Tibial nerve (tissue), 4 donors: ENCODE data around the gene CSNK1D. TPM values are rescaled to one million over a fixed set of nuclear protein-coding genes. Genes with fewer than 3 reads are reported as not detected.

Experiments
- DNase-seq, 2 donors: peaks; one replicate each; pipeline ENCODE4 v3.0.0-alpha.2; 2019; ENCODE audit warnings: low spot score in 2 of 2
- H3K27ac ChIP-seq, 4 donors: fragments of 200-600 bp; sonication (generic) in 3 of 4; one replicate each; pipeline ENCODE4 v1.5.1; 2017 to 2019; ENCODE audit warnings: mild to moderate bottlenecking in 1 of 4
- H3K27me3 ChIP-seq, 2 donors: fragments of 200-600 bp; sonication (generic) in 1 of 2; one replicate each; pipeline versions ENCODE4 v1.5.1 to v1.6.0; 2017 to 2019
- H3K36me3 ChIP-seq, 3 donors: fragments of 200-600 bp; sonication (generic); one replicate each; pipeline ENCODE4 v1.5.1; 2018 to 2019
- H3K4me1 ChIP-seq, 4 donors: fragments of 200-600 bp; sonication (generic) in 3 of 4; one replicate each; pipeline ENCODE4 v1.5.1; 2017 to 2019
- H3K4me3 ChIP-seq, 4 donors: fragments of 200-600 bp; sonication (generic) in 3 of 4; one replicate each; pipeline ENCODE4 v1.5.1; 2017 to 2019; ENCODE audit warnings: mild to moderate bottlenecking in 1 of 4, moderate library complexity in 1 of 4
- H3K9me3 ChIP-seq, 4 donors: fragments of 200-600 bp; sonication (generic) in 3 of 4; one replicate each; pipeline ENCODE4 v1.5.1; 2017 to 2019
- EP300 ChIP-seq, 2 donors: sonication (generic); formaldehyde crosslinking; IDR thresholded peaks; one replicate each; pipeline ENCODE4 v1.6.1; 2017; ENCODE audit warnings: antibody characterized with exemption in 2 of 2, mild to moderate bottlenecking in 1 of 2
- POLR2A ChIP-seq, 2 donors: fragments of 450-650 bp; IDR thresholded peaks; one replicate each; pipeline ENCODE4 v1.6.1; 2017; ENCODE audit warnings: antibody characterized with exemption in 2 of 2, mild to moderate bottlenecking in 2 of 2, moderate library complexity in 2 of 2
- WGBS, 2 donors: methylation state at CpG; one replicate each; pipeline ENCODE4 v1.1.5; 2018; 5-methylcytosine and 5-hydroxymethylcytosine counted together
- total RNA-seq, 4 donors: library from RNA; depleted of rRNA; stranded (reverse); fragments of >200 nt; gene quantifications; one replicate each; pipeline ENCODE4 v1.1.0, GENCODE V29; 2016
- TF ChIP-seq, protein P1 (sequence below), 5 experiments: fragments of 200-600 bp in 3 of 5; fragments of 450-650 bp in 2 of 5; sonication (generic) in 3 of 5; IDR thresholded peaks; one replicate each; pipeline ENCODE4 v1.5.1; 2016 to 2019; ENCODE audit warnings: antibody characterized with exemption in 5 of 5, mild to moderate bottlenecking in 3 of 5, moderate library complexity in 2 of 5

CSNK1D gene
- total RNA-seq, 4 donors from 2014 or later = 93.9 to 160 (median 124) TPM

DNA sequence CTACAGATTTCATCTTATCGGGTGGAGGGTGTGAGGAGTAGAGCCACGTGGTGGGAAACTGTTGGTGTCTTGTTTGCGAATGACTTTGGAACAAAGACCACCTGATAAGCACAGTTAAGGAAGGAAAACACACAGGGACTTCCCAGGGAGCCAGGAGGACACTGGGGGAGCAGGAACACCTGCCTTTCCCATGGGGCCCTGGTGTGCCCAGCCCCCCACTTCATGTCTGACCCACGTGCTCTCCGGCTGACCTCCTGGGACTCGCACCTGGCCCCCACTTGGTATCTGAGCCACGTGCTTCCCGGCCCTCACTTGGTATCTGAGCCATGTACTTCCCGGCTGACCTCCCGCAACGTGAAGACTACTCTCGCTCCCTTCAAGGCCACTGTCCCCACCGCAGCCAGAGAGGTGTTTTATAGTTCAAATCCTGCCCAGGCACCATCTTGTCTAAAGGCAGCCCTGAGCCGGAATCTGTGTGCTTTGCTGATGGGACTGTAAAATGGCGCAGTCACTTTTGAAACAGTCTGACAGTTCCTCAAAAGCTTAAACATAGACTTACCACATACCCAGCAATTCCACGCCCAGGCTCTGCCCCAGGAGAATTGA lies 5.4 kb upstream of the CSNK1D start:
- H3K27ac ChIP-seq = no peak overlapping the region
- no peaks in the 10 kb centered on the region for H3K27me3 ChIP-seq
- no peak for DNase-seq
- H3K36me3 ChIP-seq = peaks cover 0 to 21% (median 0%) of the 10 kb centered on the region in 3 donors
- H3K4me3 ChIP-seq = no peak overlapping the region
- peaks cover 0 to 41% (median 18%) of the 10 kb centered on the region in 4 donors for H3K4me1 ChIP-seq
- WGBS, 2 donors = 81% methylated on average over 16 of the region's 16 CpGs
- no peak for TF ChIP-seq EP300 (IDR thresholded peaks at IDR 0.05)
- TF ChIP-seq, protein P1, sequence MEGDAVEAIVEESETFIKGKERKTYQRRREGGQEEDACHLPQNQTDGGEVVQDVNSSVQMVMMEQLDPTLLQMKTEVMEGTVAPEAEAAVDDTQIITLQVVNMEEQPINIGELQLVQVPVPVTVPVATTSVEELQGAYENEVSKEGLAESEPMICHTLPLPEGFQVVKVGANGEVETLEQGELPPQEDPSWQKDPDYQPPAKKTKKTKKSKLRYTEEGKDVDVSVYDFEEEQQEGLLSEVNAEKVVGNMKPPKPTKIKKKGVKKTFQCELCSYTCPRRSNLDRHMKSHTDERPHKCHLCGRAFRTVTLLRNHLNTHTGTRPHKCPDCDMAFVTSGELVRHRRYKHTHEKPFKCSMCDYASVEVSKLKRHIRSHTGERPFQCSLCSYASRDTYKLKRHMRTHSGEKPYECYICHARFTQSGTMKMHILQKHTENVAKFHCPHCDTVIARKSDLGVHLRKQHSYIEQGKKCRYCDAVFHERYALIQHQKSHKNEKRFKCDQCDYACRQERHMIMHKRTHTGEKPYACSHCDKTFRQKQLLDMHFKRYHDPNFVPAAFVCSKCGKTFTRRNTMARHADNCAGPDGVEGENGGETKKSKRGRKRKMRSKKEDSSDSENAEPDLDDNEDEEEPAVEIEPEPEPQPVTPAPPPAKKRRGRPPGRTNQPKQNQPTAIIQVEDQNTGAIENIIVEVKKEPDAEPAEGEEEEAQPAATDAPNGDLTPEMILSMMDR (IDR thresholded peaks at IDR 0.05) = no peak
- no peak for TF ChIP-seq POLR2A (IDR thresholded peaks at IDR 0.05)
- H3K9me3 ChIP-seq = no peaks in the 10 kb centered on the region

DNA sequence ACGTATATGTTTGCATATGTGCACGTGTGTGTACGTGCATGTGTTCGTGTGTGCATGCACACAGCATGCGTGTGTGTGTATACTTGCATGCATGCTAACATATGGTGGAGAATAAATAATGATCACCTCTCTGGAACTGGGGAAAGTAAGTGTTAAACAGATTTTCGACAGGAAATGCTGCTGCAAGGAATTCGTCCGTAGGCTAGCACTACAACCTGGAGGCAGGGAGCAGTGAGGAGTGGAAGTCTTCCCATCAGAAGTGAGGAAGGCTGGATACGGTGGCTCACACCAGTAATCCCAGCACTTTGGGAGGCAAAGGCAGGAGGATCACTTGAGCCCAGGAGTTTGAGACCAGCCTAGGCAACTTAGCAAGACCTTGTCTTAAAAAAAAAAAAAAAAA lies 4.8 kb upstream of the CSNK1D start:
- Histone ChIP-seq H3K27me3 (no peaks in the 10 kb centered on the region), H3K9me3 (no peaks in the 10 kb centered on the region), H3K36me3 (peaks cover 0 to 21% (median 0%) of the 10 kb centered on the region in 3 donors), H3K27ac (no peak overlapping the region), H3K4me1 (peaks cover 0 to 38% (median 16%) of the 10 kb centered on the region in 4 donors), H3K4me3 (no peak overlapping the region)
- DNase-seq = no peak
- WGBS, 2 donors = 80 to 82% methylated on average over 9 of the region's 9 CpGs
- no peak for TF ChIP-seq EP300 (IDR thresholded peaks at IDR 0.05)
- TF ChIP-seq POLR2A (IDR thresholded peaks at IDR 0.05) = no peak
- TF ChIP-seq, protein P1 (IDR thresholded peaks at IDR 0.05) = no peak

DNA sequence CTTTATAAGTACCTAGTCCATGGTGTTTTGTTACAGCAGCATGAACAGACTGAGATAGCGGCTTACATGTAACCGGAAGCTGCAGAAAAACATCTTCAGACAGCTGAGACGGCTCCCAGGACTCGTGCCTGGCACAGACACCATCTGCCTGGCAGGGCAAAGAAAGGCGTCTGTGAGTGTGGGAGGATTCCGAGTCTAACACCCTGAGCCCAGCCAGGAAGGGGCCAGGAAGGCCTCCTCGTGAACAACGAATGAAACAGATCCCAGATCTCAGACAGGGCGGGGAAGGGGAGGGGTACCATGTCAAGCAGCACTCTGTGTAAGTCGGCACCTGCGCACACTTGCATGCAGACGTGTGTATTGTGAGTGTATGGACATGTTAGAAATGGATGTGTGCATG lies 4.4 kb upstream of the CSNK1D start:
- Histone ChIP-seq H3K27me3 (no peaks in the 10 kb centered on the region), H3K9me3 (no peaks in the 10 kb centered on the region), H3K4me3 (no peak overlapping the region), H3K27ac (no peak overlapping the region), H3K36me3 (peaks cover 0 to 21% (median 0%) of the 10 kb centered on the region in 3 donors), H3K4me1 (peaks cover 0 to 33% (median 12%) of the 10 kb centered on the region in 4 donors)
- no peak for DNase-seq
- TF ChIP-seq POLR2A (IDR thresholded peaks at IDR 0.05) (no peak), EP300 (IDR thresholded peaks at IDR 0.05) (no peak)
- TF ChIP-seq, protein P1 (IDR thresholded peaks at IDR 0.05) = no peak
- WGBS, 2 donors = 77 to 87% methylated on average over 12 of the region's 12 CpGs

DNA sequence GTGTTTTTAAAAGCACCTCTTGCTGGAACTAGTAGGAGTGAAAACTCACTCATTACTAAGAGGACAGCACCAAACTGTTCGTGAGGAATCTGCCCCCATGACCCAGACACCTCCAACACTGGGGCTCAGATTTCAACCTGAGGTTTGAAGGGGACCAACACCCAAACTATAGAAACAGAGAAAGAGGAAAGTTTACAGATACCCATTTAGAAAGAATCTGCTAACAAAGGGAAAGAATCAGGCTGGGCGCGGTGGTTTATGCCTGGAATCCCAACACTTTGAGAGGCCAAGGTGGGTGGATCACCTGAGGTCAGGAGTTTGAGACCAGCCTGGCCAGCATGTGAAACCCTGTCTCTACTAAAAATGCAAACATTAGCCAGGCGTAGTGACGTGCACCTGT lies 3.4 kb upstream of the CSNK1D start:
- Histone ChIP-seq H3K4me1 (peaks cover 0 to 32% (median 14%) of the 10 kb centered on the region in 4 donors), H3K27ac (no peak overlapping the region), H3K36me3 (peaks cover 0 to 22% (median 3%) of the 10 kb centered on the region in 3 donors), H3K4me3 (no peak overlapping the region), H3K9me3 (no peaks in the 10 kb centered on the region), H3K27me3 (no peaks in the 10 kb centered on the region)
- TF ChIP-seq, protein P1 (IDR thresholded peaks at IDR 0.05) = no peak
- TF ChIP-seq EP300 (IDR thresholded peaks at IDR 0.05) = no peak
- TF ChIP-seq POLR2A (IDR thresholded peaks at IDR 0.05) = no peak
- WGBS, 2 donors = 78 to 86% methylated on average over 5 of the region's 5 CpGs
- DNase-seq = no peak

DNA sequence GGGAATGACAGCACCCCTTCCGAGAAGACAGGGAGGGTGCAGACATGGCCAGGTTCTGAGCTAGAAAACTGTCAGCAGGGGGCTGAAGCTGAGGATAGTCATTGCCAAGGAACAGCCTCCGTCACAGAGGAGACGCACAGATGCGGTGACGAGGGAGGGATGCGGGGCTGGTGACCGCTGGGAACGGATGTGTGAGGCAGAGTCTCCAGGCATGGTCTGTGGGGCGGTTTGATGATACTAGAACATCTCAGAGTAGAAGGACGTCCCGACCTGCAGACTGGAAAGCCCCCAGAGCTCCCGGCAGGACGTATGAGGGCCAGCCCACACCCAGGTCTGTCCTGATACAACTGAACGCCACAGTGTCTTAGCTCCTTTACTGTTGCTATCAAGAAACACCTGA lies 1.8 kb upstream of the CSNK1D start:
- no peaks in the 10 kb centered on the region for H3K27me3 ChIP-seq
- H3K36me3 ChIP-seq = peaks cover 0 to 38% (median 10%) of the 10 kb centered on the region in 3 donors
- WGBS, 2 donors = 93 to 95% methylated on average over 14 of the region's 14 CpGs
- no peak overlapping the region for H3K4me3 ChIP-seq
- DNase-seq = no peak
- no peaks in the 10 kb centered on the region for H3K9me3 ChIP-seq
- peaks cover 0 to 39% (median 28%) of the 10 kb centered on the region in 4 donors for H3K4me1 ChIP-seq
- peak overlapping the region in 1 of 4 donors; percentile 94 for H3K27ac ChIP-seq
- TF ChIP-seq EP300 (IDR thresholded peaks at IDR 0.05) = no peak
- TF ChIP-seq POLR2A (IDR thresholded peaks at IDR 0.05) = no peak
- TF ChIP-seq, protein P1 (IDR thresholded peaks at IDR 0.05) = no peak
